Stomach (tissue), 9 donors: ENCODE data around the gene FUT1. TPM values are rescaled to one million over a fixed set of nuclear protein-coding genes. Genes with fewer than 3 reads are reported as not detected.

Source experiments
- DNase-seq, 2 donors: peaks; one replicate each; pipeline versions ENCODE4 v3.0.0 to v3.0.0-alpha.2; 2013 to 2019
- H3K27ac ChIP-seq, 5 donors: fragments of 200-600 bp in 4 of 5; sonication (generic) in 4 of 5; one replicate each; pipeline ENCODE4 v1.5.1; 2013 to 2019; ENCODE audit warnings: mild to moderate bottlenecking in 1 of 5, moderate library complexity in 1 of 5
- H3K27me3 ChIP-seq, 3 donors: fragments of 200-600 bp; sonication (generic); one replicate each; pipeline ENCODE4 v1.5.1; 2017 to 2019; ENCODE audit warnings: mixed run types in 1 of 3
- H3K36me3 ChIP-seq, 4 donors: fragments of 200-600 bp; sonication (generic); 1 replicate in 3 of 4; 2 replicates in 1 of 4; pipeline ENCODE4 v1.5.1; 2016 to 2019
- H3K4me1 ChIP-seq, 4 donors: fragments of 200-600 bp; sonication (generic); one replicate each; pipeline ENCODE4 v1.5.1; 2016 to 2019
- H3K4me3 ChIP-seq, 4 donors: fragments of 200-600 bp; sonication (generic) in 3 of 4; one replicate each; pipeline ENCODE4 v1.5.1; 2016 to 2019; ENCODE audit warnings: mild to moderate bottlenecking in 1 of 4
- H3K9me3 ChIP-seq, 4 donors: fragments of 200-600 bp; sonication (generic); one replicate each; pipeline ENCODE4 v1.5.1; 2016 to 2019
- CTCF ChIP-seq, 7 experiments: fragments of 450-650 bp in 4 of 7; fragments of 200-600 bp in 3 of 7; sonication (generic) in 3 of 7; IDR thresholded peaks; one replicate each; pipeline ENCODE4 v1.5.1; 2016 to 2019; ENCODE audit warnings: antibody characterized with exemption in 7 of 7, control low read depth in 2 of 7, mild to moderate bottlenecking in 1 of 7
- EP300 ChIP-seq: sonication (generic); formaldehyde crosslinking; IDR thresholded peaks from one replicate; pipeline ENCODE4 v1.6.1; 2017; ENCODE audit warnings: antibody characterized with exemption
- POLR2A ChIP-seq, 4 donors: fragments of 450-650 bp; IDR thresholded peaks; one replicate each; pipeline ENCODE4 v1.6.1; 2016; ENCODE audit warnings: antibody characterized with exemption in 4 of 4, control low read depth in 2 of 4, mild to moderate bottlenecking in 1 of 4, moderate library complexity in 1 of 4
- POLR2AphosphoS5 ChIP-seq, 3 donors: sonication (generic); formaldehyde crosslinking; IDR thresholded peaks; one replicate each; pipeline ENCODE4 v1.6.1; 2016; ENCODE audit warnings: antibody characterized with exemption in 3 of 3
- WGBS, 5 donors: extraction: QIAGEN DNeasy Blood & Tissue Kit in 3 of 5; methylation state at CpG; one replicate each; pipeline versions ENCODE4 v1.1.5 to v1.1.7; 2013 to 2018; 5-methylcytosine and 5-hydroxymethylcytosine counted together
- intact Hi-C: fragments of 100-400 bp; cut with DNase I; formaldehyde crosslinking; loops from one replicate; pipeline ENCODE4 v1.15.1; 2023; ENCODE audit warnings: low total_unique reads
- polyA plus RNA-seq, 3 donors: library from polyadenylated mRNA; stranded (reverse); fragments of 200-250 nt; gene quantifications; one replicate each; pipeline ENCODE4 v1.2.3, GENCODE V29; 2013
- total RNA-seq, 5 donors: library from RNA; depleted of rRNA; stranded (reverse); fragments of >200 nt; gene quantifications; one replicate each; pipeline versions ENCODE4 v1.1.0 to v1.2.3, GENCODE V29; 2014 to 2016
- donor health status: healthy with polysubstance abuse.
- donor health status: Bipolar disorder and iron deficiency.
- donor health status: healthy.

The FUT1 gene
- total and polyA plus RNA-seq, 8 donors: 7.0 to 54.5 (median 7.3) TPM; not detected in 1

- Histone ChIP-seq H3K9me3 (no peaks in the 10 kb centered on the region), H3K27ac (peak within 1 kb of the TSS; percentile 77 to 91 (median 82)), H3K27me3 (peaks cover 0 to 24% (median 0%) of the 10 kb centered on the region in 3 donors), H3K4me3 (peak within 1 kb of the TSS; percentile 51 to 69 (median 56)), H3K4me1 (peaks cover 27 to 49% (median 36%) of the 10 kb centered on the region in 4 donors), H3K36me3 (no peaks in the 10 kb centered on the region)
- DNase-seq: peak in 1 of 2 donors; percentile 60
- intact Hi-C loops: loop anchor here (10.0 kb wide), 1 partner anchor 96 kb away; the partner anchor contains the start of gene CA11
- TF ChIP-seq POLR2A (IDR thresholded peaks at IDR 0.05) (no peak), POLR2AphosphoS5 (IDR thresholded peaks at IDR 0.05) (peak in 2 of 3 donors; percentile 40 to 46), EP300 (no peak), CTCF (IDR thresholded peaks at IDR 0.05) (no peak)
- 32 to 43% (median 35%) methylated on average over 14 to 27 of the region's 27 CpGs for WGBS, 5 donors
Measured at GRCh38 chr19:48740164-48740972, 12.1 kb downstream of the FUT1 start, which contains the start of gene RASIP1. Gene RASIP1, minus strand, starts transcription at chr19:48740610. Its CDS starts 328 bp downstream, at chr19:48740282.

GRCh38 chr19:48739404-48740163 lies 12.9 kb downstream of the FUT1 start:
- 5 to 8% (median 6%) methylated on average over 36 to 51 of the region's 51 CpGs for WGBS, 5 donors
- intact Hi-C loops: loop anchor here (10.0 kb wide), 1 partner anchor 95 kb away; the partner anchor contains the start of gene CA11
- Histone ChIP-seq H3K9me3 (no peaks in the 10 kb centered on the region), H3K36me3 (peaks cover 0 to 2% (median 0%) of the 10 kb centered on the region in 4 donors), H3K4me3 (peak overlapping the region; percentile 51 to 69 (median 56)), H3K27me3 (peaks cover 0 to 27% (median 0%) of the 10 kb centered on the region in 3 donors), H3K27ac (peak overlapping the region; percentile 77 to 91 (median 82)), H3K4me1 (peaks cover 27 to 48% (median 36%) of the 10 kb centered on the region in 4 donors)
- TF ChIP-seq POLR2AphosphoS5 (IDR thresholded peaks at IDR 0.05): no peak
- no peak for TF ChIP-seq EP300
- TF ChIP-seq CTCF (IDR thresholded peaks at IDR 0.05): no peak
- no peak for TF ChIP-seq POLR2A (IDR thresholded peaks at IDR 0.05)
- peak in 1 of 2 donors; percentile 55 for DNase-seq

GRCh38 chr19:48738557-48739403 lies 13.7 kb downstream of the FUT1 start:
- peak; percentile 96 to 97 for DNase-seq
- 1 to 19% (median 2%) methylated on average over 7 to 93 of the region's 96 CpGs for WGBS, 5 donors
- intact Hi-C loops: no loop called here
- no peak for TF ChIP-seq POLR2A (IDR thresholded peaks at IDR 0.05)
- peak in 2 of 3 donors; percentile 51 to 76 for TF ChIP-seq POLR2AphosphoS5 (IDR thresholded peaks at IDR 0.05)
- TF ChIP-seq CTCF (IDR thresholded peaks at IDR 0.05): peak in 3 of 7 experiments; percentile 21 to 81 (median 51)
- H3K27me3 ChIP-seq: peaks cover 0 to 27% (median 0%) of the 10 kb centered on the region in 3 donors
- no peaks in the 10 kb centered on the region for H3K9me3 ChIP-seq
- peaks cover 0 to 4% (median 0%) of the 10 kb centered on the region in 4 donors for H3K36me3 ChIP-seq
- H3K4me1 ChIP-seq: peaks cover 27 to 48% (median 36%) of the 10 kb centered on the region in 4 donors
- peak overlapping the region; percentile 77 to 91 (median 82) for H3K27ac ChIP-seq
- peak overlapping the region; percentile 51 to 69 (median 56) for H3K4me3 ChIP-seq
